ENCODE measurements around the gene CAMTA1.
A peak's percentile ranks its signal among the peaks of the same experiment; 100 is the strongest.
"Not testable (repeated sequence)": the region's sequence is repeated elsewhere in the genome, so short reads cannot be mapped to it uniquely, and the experiment has no call there.

CAMTA1 gene

DNA sequence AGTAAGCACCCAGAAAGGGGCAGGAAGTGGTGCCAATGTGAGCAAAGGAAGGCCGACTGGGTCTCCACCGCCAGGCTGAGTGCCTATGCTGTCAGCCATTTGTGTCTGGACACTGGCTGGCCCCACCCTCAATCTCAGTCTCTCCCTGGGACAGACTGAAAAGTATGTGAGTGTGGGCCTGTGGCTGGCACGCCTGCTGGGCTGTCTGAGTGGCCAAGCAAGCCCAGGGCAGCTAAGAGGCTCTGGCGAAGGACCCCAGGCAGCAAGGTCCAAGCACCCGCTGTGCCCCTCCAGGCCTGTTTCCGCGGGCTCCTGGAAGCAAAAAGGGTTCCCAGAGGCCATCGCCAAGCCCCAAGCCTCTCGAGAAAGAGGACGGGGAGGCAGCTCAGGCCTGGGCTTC lies 892.6 kb downstream of the CAMTA1 start:
- ATAC-seq (no peak), DNase-seq (no peak)

DNA sequence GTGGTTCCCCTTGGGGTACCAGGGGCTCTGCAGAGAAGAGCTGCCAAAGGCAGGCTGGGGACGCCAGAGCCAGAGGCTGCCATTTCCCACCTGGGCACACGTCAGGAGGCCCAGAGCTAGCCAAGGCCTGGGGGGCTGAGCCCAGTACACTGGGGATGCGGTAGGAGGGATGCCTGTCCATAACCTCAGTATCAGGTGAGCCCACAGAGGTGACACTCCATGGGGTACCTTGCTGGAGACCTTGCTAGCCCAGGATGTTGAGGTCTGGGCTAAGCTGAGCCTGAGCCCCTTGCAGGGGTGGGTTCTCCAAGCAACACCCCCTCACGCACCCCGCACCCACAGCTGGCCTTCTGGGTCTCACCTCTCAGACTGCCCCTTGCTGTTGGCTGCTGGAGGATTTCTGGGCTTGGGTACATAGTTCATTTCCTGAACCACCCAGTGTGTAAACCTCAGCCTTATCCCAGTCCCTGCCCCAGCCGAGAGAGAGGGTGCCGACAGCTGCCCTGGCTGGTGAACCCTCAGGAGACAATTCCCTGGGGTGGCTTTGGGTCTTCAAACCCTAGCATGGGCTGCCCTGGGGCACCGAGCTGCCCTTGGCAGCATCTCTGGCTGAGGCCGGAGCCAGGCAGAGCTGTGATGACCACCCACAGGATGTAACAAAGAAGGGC lies 893.4 kb downstream of the CAMTA1 start:
- DNase-seq (no peak), ATAC-seq (no peak)

DNA sequence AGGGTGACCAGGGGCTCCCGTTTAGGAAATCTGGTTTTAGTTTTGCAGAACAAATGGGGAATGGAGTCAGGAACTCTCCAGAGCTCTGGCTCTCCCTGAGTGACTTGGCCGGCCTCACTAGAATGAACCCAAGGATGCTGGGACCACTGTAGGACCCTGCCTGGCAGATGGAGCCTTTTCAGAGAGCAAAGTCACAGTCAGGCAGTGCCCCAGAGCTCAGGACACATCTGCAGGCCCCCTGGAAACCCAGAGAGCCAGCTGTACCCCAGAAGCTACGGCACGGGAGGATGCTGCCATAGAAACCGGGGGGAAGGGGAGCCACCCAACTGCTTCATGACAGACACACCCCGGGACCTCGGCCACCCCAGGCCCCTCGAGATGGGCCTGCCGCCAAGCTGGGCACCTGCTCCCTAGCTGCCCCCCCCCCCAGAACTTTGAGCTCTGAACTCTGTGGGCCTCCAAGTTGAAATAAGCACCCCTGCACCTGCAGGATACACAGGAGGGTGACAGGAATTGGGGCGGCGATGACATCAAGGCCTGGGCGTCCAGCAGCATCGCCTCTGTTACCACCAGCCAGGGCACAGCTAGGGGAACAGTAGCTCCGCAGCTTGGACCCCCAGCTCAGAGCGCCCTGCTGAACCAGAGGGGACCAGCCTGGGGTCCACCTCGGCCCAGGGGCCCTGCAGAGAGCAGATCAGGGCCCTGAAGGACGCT lies 894.1 kb downstream of the CAMTA1 start:
- ATAC-seq, result no peak

DNA sequence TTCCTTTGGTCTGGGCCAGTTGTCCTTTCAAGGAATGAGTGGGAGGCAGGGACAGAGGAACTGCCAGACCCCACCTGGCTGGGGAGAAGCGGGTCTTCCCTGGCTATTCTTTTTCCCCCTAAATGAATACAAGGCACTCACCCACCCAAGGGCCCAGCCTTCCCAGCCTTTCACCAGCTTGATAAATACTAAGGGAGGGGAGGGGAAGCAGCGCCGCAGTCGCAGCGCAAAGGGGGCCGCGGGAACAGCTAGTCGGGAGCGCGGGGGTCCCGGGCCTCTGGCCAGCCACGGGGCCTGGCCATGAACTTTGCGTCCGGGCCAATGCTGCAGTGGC lies 894.6 kb downstream of the CAMTA1 start:
- ATAC-seq (no peak), DNase-seq (no peak)

More for the DNA sequence above, 894.1 kb downstream of the CAMTA1 start:
- no peak for DNase-seq

DNA sequence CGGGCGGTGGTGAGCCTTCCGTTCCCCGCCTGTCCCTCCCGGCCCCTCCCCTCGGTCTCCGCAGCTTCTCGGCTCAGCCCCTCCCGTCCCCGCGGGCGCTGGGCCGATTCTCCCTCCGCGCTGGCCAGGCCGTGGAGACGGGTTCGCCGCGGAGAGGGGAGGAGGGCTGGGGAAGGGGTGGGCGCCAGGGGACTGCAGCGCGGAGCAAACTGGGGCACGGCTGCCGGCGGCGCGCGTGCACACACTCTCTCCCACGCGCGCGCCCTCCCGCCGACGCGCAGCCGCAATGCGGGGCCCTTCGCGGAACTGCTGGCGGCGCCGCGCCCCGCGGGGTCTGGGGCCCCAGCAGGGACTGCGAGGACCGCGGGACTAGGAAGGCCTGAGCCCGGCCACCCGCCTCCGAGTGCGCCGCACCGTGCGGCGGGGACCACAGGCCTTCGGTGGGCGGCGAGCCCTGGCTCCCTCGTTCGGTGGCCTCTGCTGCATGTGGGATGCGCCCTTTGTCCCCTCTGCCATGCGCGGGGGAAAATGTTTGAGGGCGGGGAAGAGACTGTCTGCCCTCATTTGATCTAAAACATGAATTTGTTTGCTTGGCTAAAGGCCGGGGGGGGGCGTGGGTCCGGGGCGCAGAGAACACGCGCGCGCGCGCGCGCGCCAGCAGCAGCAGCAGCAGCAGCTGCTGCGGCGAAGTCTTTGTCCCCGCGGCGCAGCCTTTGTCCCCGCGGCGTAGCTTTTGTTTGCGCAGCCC lies 895.1 kb downstream of the CAMTA1 start:
- ATAC-seq (peak; percentile 45), DNase-seq (peak; percentile 43)

DNA sequence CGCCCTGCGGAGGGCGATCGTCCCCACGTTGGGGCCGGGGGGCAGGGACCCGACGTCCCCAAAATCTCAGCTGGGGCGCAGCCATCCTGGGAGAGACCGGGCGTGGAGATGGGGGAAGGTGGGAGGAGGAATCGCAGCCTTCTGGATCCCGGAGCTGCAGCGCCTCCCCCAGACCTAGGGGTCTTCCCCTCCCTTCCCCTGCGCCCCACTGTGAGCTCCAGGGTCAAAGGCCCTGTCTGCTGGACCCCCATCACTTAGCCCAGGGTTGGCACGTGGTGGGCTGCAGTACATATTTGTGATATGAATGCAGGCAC lies 895.7 kb downstream of the CAMTA1 start:
- no peak for ATAC-seq
- DNase-seq, result no peak

DNA sequence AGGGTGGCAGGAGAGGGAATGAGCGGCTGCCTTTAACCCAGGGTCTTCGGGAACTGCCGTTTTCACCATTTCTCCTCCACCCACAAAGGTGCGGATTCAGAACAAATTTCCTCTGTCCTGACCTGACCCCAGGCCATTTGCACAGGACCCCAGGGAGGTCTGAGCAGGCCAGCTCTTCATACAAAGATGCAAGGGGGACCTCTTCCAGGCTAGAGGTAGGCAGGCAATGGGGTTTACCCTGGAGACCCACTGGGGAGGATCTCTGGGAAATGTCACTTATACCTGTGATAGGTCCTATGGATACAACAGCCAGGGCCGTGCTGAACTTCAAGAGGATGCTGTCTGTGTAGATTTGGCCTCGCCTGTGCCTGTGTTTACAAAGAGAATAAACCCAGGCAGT lies 896.1 kb downstream of the CAMTA1 start:
- DNase-seq, result no peak

DNA sequence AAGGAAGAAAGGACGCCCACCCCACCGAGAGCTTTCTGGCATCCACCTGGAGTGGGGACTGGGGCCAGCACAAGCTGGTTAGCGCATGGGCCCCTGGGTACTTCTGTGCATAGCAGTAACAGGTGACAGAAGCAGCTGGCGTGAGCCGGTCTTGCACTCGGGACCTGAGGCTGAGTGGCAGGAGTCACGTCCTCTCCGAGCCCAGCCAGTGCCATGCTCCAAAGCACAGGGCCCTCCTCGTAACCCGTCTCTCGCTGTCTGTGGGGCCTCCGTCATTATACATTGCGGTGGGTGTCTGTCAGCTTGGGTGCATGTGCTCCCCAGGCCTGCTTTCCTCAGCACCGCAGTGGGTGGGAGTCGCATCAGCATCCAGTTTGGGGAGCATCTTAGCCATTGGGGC lies 898.3 kb downstream of the CAMTA1 start:
- DNase-seq (no peak), ATAC-seq (no peak)

More for the DNA sequence above, 896.1 kb downstream of the CAMTA1 start:
- ATAC-seq, result no peak

DNA sequence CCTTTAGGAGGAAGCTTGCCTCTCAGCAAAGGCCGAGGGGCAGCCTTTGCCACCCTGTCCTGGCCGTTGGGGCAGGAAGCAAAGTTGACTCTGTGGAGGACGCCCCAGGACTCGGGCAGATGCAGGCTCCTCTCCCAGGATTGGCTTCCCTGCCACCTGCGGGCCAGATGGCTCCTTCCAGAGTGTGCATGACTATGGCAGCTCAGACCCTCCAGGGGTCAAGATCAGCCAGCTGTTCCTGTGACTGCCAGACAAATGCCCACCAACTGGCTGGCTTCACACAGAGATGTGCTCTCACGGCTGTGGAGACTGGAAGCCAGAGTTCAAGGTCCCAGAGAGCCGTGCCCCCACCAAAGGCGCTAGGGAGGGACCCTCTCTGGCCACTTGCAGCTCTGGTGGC lies 898.9 kb downstream of the CAMTA1 start:
- ATAC-seq (no peak), DNase-seq (no peak)

DNA sequence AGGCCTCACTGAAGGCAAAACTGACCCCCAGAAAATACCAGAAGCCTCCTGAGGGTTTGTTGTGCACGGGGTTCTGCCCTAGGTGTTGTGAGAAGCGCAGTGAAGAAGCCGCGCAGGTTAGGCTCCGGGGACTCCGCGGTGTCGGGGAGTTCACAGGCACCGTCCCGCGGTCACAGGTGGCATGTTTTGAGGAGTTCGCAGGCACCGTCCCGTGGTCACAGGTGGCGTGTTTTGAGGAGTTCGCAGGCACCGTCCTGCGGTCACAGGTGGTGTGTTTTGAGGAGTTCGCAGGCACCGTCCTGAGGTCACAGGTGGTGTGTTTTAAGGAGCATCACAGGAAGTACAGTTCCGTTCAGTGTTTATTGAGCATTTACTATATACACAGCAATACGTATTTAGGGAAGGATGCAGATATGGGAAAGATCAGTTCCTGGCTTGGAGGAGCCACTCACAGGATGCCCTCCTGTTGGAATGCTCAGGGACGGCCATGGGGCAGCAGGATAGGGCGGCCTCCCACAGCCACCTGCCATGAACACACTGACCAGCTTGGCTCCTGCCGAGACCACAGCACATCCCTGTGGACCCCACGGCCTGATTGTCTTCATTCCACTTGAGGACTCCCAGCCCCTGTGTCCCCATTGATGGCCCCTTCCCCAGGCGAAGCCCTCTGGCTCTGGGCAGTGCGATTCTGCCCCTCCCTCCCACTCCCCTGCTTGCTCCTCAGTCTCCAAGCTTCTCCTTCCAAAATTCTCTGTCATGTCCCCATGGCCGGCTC lies 899.8 kb downstream of the CAMTA1 start:
- no peak for ATAC-seq

DNA sequence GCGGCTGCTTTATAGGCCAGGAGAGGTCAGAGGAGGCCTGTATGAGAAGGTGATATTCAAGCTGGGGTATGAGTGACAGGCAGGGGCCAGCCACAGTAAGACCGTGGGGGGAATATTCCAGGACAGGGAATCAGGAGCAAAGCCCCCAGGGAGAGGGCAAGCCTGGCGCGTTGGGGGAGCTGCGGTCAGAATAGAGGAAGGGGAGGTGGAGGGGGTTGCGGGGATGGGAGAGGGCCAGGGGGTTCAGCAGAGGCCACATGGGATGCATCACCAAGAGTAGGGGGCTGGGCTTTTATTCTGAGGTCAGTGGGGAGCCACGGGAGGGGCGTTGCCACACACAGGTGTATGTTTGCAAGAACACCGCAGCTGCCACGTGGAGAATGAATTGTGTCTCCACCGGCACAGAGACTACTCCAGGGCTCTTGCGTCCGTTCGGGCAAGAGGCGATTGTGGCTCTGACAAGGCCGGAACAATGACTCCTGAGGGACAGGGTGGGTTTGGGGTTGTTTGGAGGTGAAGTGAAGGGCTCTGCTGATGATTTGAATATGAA lies 901.1 kb downstream of the CAMTA1 start:
- no peak for DNase-seq
- ATAC-seq, result no peak

More for the DNA sequence above, 899.8 kb downstream of the CAMTA1 start:
- no peak for DNase-seq

DNA sequence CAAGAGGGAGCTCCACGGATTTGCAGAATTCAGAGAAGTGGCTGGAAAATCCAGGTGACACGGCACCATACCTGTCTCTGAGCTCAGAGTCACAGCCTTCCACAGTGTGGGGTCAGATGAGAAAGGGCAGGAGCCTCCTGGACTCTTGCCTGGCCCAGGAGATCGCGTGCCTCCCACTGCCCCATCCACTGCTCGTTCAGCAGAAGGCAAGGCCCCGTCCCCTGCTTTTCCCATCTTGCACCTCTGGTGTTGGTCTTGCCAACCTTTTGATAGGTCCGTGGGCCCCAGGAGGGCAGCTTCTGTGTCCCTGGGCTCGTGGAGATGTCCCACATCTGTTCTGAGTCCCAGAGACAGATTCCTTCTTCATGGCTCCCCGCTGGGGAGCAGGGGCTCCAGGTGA lies 902.2 kb downstream of the CAMTA1 start:
- DNase-seq (no peak), ATAC-seq (no peak)

DNA sequence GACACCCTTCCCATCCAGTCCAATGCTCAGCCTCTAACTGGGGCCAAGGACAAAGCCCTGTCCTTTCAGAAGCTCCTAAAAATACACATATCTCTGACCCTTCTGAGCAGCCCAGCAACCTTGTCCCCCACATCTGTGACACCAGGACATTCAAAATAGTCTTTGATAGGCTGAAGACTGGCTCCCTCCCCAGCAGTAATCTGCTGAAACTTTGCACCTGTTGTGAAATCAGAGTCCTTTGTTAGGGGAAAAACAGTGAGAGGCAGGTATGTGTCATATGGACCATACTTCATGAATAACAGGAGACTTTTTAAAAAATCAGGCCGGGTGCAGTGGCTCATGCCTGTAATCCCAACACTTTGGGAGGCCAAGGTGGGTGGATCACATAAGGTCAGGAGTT lies 903.4 kb downstream of the CAMTA1 start:
- no peak for DNase-seq
- ATAC-seq, result no peak

DNA sequence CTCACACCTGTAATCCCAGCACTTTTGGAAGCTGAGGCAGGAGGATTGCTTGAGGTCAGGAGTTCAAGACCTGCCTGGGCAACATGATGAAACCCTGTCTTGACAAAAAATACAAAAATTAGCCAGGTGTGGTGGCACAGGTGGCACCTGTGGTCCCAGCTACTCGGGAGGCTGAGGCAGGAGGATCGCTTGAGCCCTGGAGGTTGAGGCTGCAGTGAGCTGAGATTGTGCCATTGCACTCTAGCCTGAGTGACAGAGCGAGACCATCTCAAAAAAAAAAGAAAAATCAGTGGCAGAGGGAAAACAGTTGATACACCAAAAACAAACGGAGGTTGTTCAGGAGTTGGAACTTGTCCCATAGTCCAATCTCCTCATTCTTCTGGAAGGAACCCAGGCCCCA lies 904.1 kb downstream of the CAMTA1 start:
- not testable (repeated sequence) for DNase-seq, ATAC-seq

DNA sequence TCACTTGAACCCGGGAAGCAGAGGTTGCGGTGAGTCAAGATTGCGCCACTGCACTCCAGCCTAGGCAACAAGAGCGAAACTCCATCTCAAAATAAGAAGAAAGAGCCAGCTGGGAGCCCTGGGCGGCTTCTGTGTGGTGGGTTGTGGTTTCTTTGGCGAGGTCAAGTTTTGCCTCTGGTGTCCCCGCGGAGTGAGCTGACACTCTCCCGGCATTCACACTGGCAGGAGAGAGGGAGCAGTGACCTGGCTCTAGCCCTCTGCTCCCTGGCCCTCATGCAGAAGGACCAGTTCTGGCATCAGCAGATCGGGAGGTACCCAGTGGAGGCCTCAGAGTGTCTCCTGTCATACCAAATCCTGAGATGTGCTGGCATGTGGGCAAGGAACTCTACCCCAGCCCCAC lies 904.8 kb downstream of the CAMTA1 start:
- DNase-seq (no peak), ATAC-seq (no peak)

DNA sequence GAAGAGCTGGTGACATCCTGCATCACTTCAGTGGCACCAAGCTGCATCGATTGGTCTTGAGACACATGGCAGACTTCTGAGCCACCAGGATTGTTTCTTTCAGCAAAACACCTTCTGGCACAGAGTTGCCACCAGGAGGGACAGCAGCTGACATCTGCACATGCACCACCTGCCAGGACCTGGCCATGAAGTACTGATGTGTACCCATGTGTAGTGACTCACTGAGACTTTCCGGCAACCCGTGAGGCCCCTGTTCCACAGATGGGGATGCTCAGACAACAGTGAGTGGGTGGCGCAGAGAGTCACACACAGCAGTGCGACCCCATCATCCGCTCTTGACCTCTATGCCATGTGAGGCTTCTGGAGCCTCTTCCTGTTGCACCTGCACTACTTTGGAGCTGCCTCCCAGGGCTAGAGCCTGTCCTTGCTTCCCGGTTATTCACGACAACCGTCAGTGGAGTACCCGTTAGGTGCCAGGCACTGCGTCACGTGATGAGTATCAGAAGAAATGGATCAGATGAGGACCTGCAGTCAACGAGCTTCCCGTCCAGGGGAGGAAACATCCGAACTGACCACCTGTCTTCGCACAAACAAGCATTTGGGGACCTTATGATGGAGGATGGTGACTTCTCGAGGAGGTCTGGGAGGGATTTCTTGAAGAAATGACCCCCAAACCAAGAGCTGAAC lies 905.4 kb downstream of the CAMTA1 start:
- DNase-seq, result no peak
- ATAC-seq, result peak; percentile 58

DNA sequence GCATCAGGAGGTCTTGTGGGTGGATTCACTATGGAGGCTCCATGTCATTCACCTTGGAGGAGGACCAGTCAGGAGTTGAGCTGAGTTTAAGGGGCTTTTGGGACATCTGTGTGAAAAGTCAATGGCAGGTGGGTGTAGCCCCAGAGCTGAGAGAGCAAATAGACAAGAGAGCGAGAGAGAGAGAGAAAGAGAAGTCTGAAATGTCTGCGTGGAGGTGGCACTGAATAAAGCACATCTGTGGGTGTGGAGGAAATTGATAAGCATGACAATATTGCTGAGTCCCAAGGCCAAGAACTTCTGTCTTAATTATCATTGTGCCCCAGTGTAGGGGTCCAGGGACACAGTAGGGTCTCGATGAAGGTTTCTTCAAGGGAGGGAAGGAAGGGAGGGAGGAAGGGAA lies 906.3 kb downstream of the CAMTA1 start:
- ATAC-seq, result no peak

DNA sequence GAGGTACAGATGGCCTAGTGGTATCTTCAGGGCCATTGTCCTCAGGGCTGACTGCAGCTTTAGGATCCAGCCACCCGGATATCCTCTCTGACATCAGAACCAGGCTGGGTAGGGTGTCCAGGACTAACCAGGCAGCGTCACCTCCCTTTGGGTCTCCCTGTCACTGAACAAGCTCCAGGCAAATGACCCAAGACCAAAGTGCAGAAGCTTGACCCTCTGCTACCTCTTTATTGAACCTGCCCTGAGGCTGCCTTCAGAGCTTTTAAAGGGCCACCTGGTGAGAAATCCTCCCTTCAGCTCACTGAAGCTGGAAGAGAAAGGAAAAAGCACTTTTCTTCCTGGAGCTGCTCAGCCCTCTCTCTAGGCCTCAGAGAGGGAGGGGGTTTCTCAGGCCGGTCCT lies 906.8 kb downstream of the CAMTA1 start:
- ATAC-seq (no peak), DNase-seq (no peak)

More for the DNA sequence above, 906.3 kb downstream of the CAMTA1 start:
- no peak for DNase-seq

DNA sequence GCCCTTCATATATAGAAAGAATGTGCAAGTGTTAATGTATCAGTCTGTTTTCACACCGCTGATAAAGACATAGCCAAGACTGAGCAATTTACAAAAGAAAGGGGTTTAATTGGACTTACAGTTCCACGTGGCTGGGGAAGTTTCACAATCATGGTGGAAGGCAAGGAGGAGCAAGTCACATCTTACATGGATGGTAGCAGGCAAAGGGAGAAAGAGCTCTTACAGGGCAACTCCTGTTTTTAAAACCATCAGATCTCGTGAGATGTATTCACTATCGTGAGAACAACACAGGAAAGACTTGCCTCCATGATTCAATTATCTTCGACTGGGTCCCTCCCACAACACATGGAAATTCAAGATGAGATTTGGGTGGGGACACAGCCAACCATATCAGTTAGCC lies 907.8 kb downstream of the CAMTA1 start:
- DNase-seq, ATAC-seq: not testable (repeated sequence)

DNA sequence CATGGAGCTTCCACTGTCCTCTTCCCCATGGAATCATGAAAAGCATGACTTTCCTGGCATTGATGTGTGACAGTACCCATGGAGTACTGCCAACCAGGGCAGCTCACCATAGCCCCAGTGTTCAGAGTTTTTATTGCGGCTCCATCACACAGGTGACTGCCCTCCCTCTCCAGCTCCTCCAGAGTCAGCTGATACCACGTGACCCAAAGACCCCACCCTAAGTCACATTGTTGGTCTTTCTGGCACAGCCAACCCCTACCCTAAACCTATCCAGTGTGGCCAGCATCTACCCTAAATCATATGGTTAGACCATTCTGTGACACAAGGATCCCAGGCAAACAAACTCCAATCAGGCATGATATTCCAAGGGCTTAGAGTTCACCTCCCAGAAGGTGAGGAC lies 908.4 kb downstream of the CAMTA1 start:
- DNase-seq (no peak), ATAC-seq (no peak)

DNA sequence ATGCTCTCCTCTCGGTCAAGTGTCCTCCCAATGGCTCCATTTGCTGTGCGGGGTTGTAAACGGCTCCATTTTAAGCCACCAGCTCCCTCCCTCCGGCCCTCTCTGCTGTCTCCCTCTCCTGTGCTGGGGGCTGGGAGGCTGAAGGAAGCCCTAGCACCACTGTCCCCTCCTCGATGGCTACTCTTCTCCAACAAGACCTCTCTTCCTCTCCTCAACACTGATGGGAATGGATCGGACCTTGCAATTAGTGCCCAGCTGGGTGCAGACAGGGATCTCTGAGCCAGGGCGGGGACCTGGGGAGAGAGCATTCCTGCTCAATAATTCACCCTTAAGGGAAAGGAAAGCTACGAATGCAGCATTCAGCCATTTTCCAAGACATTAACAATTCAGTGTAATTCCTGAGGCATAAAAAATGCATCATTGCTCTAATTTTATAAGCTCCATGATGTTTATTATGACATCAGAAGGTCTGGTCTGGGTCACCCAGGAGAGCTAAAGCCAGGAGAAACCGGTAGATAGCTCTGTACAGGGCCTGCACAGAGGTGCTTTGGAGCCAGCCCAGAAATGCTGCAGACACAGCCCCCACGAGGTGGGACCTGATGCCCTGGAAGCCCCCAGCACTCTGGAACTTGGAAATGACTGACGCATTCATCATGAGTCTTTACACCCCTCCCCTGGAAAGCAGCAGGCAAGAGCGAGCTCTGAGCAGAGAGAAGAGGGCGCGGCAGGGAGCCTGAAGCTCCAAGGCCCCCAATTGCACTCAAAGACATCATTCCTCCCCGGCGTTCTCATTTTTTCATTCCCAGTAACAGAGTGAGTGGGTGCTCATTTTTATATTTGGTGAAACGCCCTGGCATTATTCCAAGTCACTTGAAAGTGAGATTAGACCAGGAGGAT lies 909.6 kb downstream of the CAMTA1 start:
- ATAC-seq (no peak), DNase-seq (no peak)
